Fibroblast of skin of right quadriceps (primary cell): ENCODE measurements around the gene SLC39A11.

Experiments
- DNase-seq: peaks from one replicate; pipeline ENCODE4 v3.0.0-alpha.2; 2013

Gene SLC39A11

GRCh38 chr17:73039282-73039681 is 53.2 kb downstream of the SLC39A11 start:
- peak; percentile 27 for DNase-seq

GRCh38 chr17:73031472-73031871 is 61.0 kb downstream of the SLC39A11 start:
- DNase-seq = no peak

- DNase-seq = no peak
Measured at GRCh38 chr17:73030995-73031394, 61.5 kb downstream of the SLC39A11 start.

- peak; percentile 69 for DNase-seq
Measured at GRCh38 chr17:73030501-73030921, 62.0 kb downstream of the SLC39A11 start.

GRCh38 chr17:73029991-73030390 is 62.5 kb downstream of the SLC39A11 start:
- DNase-seq = no peak

- no peak for DNase-seq
Measured at GRCh38 chr17:73029021-73029420, 63.5 kb downstream of the SLC39A11 start.

- peak; percentile 46 for DNase-seq
Measured at GRCh38 chr17:73028299-73028755, 64.2 kb downstream of the SLC39A11 start.

GRCh38 chr17:73027130-73027741 is 65.3 kb downstream of the SLC39A11 start:
- DNase-seq = peak; percentile 86

GRCh38 chr17:73025041-73025560 is 67.4 kb downstream of the SLC39A11 start:
- DNase-seq = no peak

GRCh38 chr17:73023759-73024158 is 68.7 kb downstream of the SLC39A11 start:
- no peak for DNase-seq

GRCh38 chr17:73022694-73023093 is 69.8 kb downstream of the SLC39A11 start:
- no peak for DNase-seq

GRCh38 chr17:73021771-73022170 is 70.7 kb downstream of the SLC39A11 start:
- DNase-seq = no peak

GRCh38 chr17:73020110-73020509 is 72.4 kb downstream of the SLC39A11 start:
- no peak for DNase-seq

GRCh38 chr17:73018599-73018998 is 73.9 kb downstream of the SLC39A11 start:
- no peak for DNase-seq

GRCh38 chr17:73017658-73018057 is 74.8 kb downstream of the SLC39A11 start:
- DNase-seq = peak; percentile 85

- no peak for DNase-seq
Measured at GRCh38 chr17:73015722-73016276, 76.7 kb downstream of the SLC39A11 start.

- DNase-seq = peak; percentile 70
Measured at GRCh38 chr17:73013816-73014663, 78.4 kb downstream of the SLC39A11 start.

- DNase-seq = no peak
Measured at GRCh38 chr17:73013301-73013700, 79.2 kb downstream of the SLC39A11 start.

- no peak for DNase-seq
Measured at GRCh38 chr17:73011016-73011486, 81.4 kb downstream of the SLC39A11 start.

GRCh38 chr17:73010414-73010813 is 82.1 kb downstream of the SLC39A11 start:
- DNase-seq = no peak

- DNase-seq = no peak
Measured at GRCh38 chr17:73007407-73007806, 85.1 kb downstream of the SLC39A11 start.

- no peak for DNase-seq
Measured at GRCh38 chr17:73005360-73005759, 87.1 kb downstream of the SLC39A11 start.

- DNase-seq = no peak
Measured at GRCh38 chr17:73003487-73003886, 89.0 kb downstream of the SLC39A11 start.

- no peak for DNase-seq
Measured at GRCh38 chr17:73000832-73001231, 91.7 kb downstream of the SLC39A11 start.
